ENCODE measurements around the gene PAPPA2. TPM values are rescaled to one million over a fixed set of nuclear protein-coding genes. Genes with fewer than 3 reads are reported as not detected.

Gene PAPPA2
- total and polyA plus RNA-seq, 9 of the 15 experiments (the other 6 are each of a cell fraction or from before 2014, with no cell fraction given): 0.01 to 0.15 (median 0.05) TPM; not detected in 2

DNA sequence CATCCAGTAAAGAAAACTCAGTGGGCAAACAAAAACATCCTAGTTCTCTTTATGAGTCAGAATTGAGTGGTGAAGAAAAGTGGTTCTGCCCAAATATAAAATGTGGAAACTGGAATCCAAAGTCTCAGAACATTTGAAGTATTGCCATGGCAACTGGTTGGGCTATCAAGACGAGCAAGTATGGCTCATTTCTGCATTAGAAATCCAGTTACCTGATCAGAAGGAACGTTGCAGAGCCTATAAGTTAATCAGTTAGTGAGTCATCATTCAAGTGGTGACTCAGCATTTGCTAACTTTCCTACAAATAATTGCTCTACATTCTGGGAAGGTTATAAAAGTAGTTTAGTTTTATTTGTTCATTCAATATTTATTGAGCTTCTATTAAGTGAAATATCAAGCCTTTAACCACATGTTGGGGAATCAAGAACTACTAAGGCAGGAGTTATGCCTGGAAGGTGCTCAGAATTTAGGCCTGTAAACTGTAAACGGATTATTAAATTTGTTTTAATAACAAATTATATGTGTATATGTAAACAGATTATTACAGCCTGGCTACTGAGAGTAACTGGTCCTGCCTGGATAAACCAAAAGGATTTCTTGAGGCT, 104.3 kb downstream of the PAPPA2 start:
- Histone ChIP-seq H3K9me1 (ENCODE audit: control insufficient read depth, insufficient read depth, low read length) (no peaks in the 10 kb centered on the region), H3K79me2 (ENCODE audit: control insufficient read depth, insufficient read depth, low read length) (no peaks in the 10 kb centered on the region), H3K9me3 (replicated peaks; ENCODE audit: control insufficient read depth, insufficient read depth, low read depth, low read length) (no peaks in the 10 kb centered on the region), H3K9ac (ENCODE audit: insufficient read depth in 1 of 2, low read depth in 2 of 2, low read length in 2 of 2) (no peak overlapping the region), H4K20me1 (replicated peaks; ENCODE audit: control insufficient read depth, insufficient read depth, low read length) (no peaks in the 10 kb centered on the region), H2AFZ (ENCODE audit: low read depth, low read length) (no peak overlapping the region), H3K27ac (ENCODE audit: extremely low read depth, low read depth, low read length) (no peak overlapping the region), H3K4me3 (no peak overlapping the region), H3K27me3 (ENCODE audit: control insufficient read depth in 2 of 2, insufficient read depth in 2 of 2, low read length in 2 of 2) (no peaks in the 10 kb centered on the region; a peak in 2 of 5 replicates), H3K4me2 (ENCODE audit: insufficient read depth, low read length) (no peak overlapping the region), H3K4me1 (replicated peaks in 1 of 2; ENCODE audit: control insufficient read depth in 2 of 2, insufficient read depth in 2 of 2, low read length in 2 of 2) (peaks cover 0 to 6% of the 10 kb centered on the region in 2 experiments; a peak in 1 of 5 replicates), H3K36me3 (ENCODE audit: control insufficient read depth, insufficient read depth, low read length) (no peaks in the 10 kb centered on the region)
- ATAC-seq (no peak), DNase-seq (ENCODE audit: extremely low read depth in 1 of 4, low spot score in 3 of 4) (no peak), FAIRE-seq (no peak)
- intact Hi-C loops (cut with micrococcal nuclease) (no loop called here), in situ Hi-C loops (cut with MboI) (loop anchor here (25.0 kb wide), 1 partner anchor 1370 kb away; no protein-coding TSS in a partner anchor)
- BruUV-seq (replicated peaks): no TSS peak
- 10% methylated on average over 3 of the region's 3 CpGs for WGBS (ENCODE audit: insufficient coverage, low coverage, missing lambda C conversion rate)
- ChIA-PET POLR2A (no interaction called here), CTCF (ENCODE audit: low intra/inter-chr PET ratio) (no interaction called here)
- TF ChIP-seq MAFK (IDR thresholded peaks at IDR 0.05; ENCODE audit: low read length): peak; percentile 79; the same call in 1 of the 2 replicates
- TF ChIP-seq, protein P1, sequence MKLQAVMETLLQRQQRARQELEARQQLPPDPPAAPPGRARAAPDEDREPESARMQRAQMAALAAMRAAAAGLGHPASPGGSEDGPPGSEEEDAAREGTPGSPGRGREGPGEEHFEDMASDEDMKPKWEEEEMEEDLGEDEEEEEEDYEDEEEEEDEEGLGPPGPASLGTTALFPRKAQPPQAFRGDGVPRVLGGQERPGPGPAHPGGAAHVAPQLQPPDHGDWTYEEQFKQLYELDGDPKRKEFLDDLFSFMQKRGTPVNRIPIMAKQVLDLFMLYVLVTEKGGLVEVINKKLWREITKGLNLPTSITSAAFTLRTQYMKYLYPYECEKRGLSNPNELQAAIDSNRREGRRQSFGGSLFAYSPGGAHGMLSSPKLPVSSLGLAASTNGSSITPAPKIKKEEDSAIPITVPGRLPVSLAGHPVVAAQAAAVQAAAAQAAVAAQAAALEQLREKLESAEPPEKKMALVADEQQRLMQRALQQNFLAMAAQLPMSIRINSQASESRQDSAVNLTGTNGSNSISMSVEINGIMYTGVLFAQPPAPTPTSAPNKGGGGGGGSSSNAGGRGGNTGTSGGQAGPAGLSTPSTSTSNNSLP (IDR thresholded peaks at IDR 0.05; ENCODE audit: borderline replicate concordance, low read depth, low read length): no peak
- TF ChIP-seq, protein P2, sequence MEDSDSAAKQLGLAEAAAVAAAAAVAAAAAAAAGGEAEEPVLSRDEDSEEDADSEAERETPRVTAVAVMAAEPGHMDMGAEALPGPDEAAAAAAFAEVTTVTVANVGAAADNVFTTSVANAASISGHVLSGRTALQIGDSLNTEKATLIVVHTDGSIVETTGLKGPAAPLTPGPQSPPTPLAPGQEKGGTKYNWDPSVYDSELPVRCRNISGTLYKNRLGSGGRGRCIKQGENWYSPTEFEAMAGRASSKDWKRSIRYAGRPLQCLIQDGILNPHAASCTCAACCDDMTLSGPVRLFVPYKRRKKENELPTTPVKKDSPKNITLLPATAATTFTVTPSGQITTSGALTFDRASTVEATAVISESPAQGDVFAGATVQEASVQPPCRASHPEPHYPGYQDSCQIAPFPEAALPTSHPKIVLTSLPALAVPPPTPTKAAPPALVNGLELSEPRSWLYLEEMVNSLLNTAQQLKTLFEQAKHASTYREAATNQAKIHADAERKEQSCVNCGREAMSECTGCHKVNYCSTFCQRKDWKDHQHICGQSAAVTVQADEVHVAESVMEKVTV (CRISPR knock-in tag; IDR thresholded peaks at IDR 0.05): no peak
- TF ChIP-seq BACH1 (tag; IDR thresholded peaks at IDR 0.05): peak; percentile 77
- TF ChIP-seq JUND (IDR thresholded peaks at IDR 0.05; ENCODE audit: borderline replicate concordance, low read depth, low read length): peak; percentile 80; the same call in 1 of the 2 replicates
- TF ChIP-seq JUND (tag; IDR thresholded peaks at IDR 0.05; ENCODE audit: borderline replicate concordance, low read depth, low read length): peak; percentile 87
- TF ChIP-seq, protein P3, sequence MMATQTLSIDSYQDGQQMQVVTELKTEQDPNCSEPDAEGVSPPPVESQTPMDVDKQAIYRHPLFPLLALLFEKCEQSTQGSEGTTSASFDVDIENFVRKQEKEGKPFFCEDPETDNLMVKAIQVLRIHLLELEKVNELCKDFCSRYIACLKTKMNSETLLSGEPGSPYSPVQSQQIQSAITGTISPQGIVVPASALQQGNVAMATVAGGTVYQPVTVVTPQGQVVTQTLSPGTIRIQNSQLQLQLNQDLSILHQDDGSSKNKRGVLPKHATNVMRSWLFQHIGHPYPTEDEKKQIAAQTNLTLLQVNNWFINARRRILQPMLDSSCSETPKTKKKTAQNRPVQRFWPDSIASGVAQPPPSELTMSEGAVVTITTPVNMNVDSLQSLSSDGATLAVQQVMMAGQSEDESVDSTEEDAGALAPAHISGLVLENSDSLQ (IDR thresholded peaks at IDR 0.05): no peak
- TF ChIP-seq FOSL1 (tag; conservative IDR thresholded peaks at IDR 0.05): peak; percentile 84
- TF ChIP-seq MAFG (tag; conservative IDR thresholded peaks at IDR 0.05): peak; percentile 90
- TF ChIP-seq SMARCA4 (IDR thresholded peaks at IDR 0.05): peak; percentile 26; the same call in 1 of the 2 replicates
- TF ChIP-seq ATF1 (CRISPR knock-in tag; IDR thresholded peaks at IDR 0.05): no peak
- 0 out of 2 replicates have a peak, but pooled peaks have one; percentile 12 for TF ChIP-seq ATF1 (tag; IDR thresholded peaks at IDR 0.05)
- no peak for TF ChIP-seq ZNF699 (CRISPR knock-in tag; IDR thresholded peaks at IDR 0.05; ENCODE audit: insufficient replicate concordance)
- TF ChIP-seq, protein P4, sequence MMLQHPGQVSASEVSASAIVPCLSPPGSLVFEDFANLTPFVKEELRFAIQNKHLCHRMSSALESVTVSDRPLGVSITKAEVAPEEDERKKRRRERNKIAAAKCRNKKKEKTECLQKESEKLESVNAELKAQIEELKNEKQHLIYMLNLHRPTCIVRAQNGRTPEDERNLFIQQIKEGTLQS (IDR thresholded peaks at IDR 0.05): peak; percentile 82
- TF ChIP-seq, protein P4 (CRISPR knock-in tag; conservative IDR thresholded peaks at IDR 0.05): no peak
- TF ChIP-seq NFE2 (IDR thresholded peaks at IDR 0.05; ENCODE audit: low read depth): peak; percentile 77
- TF ChIP-seq RFX1 (IDR thresholded peaks at IDR 0.05): peak; percentile 66
- TF ChIP-seq ZNF778 (CRISPR knock-in tag; IDR thresholded peaks at IDR 0.05): no peak
- no peak for TF ChIP-seq SIRT6 (IDR thresholded peaks at IDR 0.05; ENCODE audit: low read depth, low read length)
